Smooth muscle cell (in vitro differentiated cells): ENCODE results near the gene SH3BP4. TPM values are rescaled to one million over a fixed set of nuclear protein-coding genes. Genes with fewer than 3 reads are reported as not detected.

Experiments
- DNase-seq: peaks from one replicate; lab custom pipeline; 2025; ENCODE audit not compliant: unreplicated experiment; lab: John Stamatoyannopoulos, UW
- H2AFZ ChIP-seq: fragments of 200-600 bp; sonication (generic); 2 replicates; pipeline ENCODE4 v1.6.0; 2016; ENCODE audit warnings: antibody characterized with exemption, low read depth, mild to moderate bottlenecking
- H3F3A ChIP-seq: fragments of 200-600 bp; sonication (generic); 2 replicates; pipeline ENCODE4 v1.6.0; 2017; ENCODE audit warnings: antibody characterized with exemption, low read depth
- H3K27ac ChIP-seq: fragments of 200-600 bp; sonication (generic); 2 replicates; pipeline ENCODE4 v1.5.1; 2016; ENCODE audit warnings: low read depth, mild to moderate bottlenecking
- H3K27me3 ChIP-seq: fragments of 200-600 bp; sonication (generic); 2 replicates; pipeline ENCODE4 v1.6.1; 2016; ENCODE audit warnings: low read depth, mild to moderate bottlenecking
- H3K36me3 ChIP-seq: fragments of 200-600 bp; sonication (generic); 2 replicates; pipeline ENCODE4 v1.5.1; 2016; ENCODE audit warnings: low read depth
- H3K4me1 ChIP-seq: fragments of 200-600 bp; sonication (generic); 2 replicates; pipeline ENCODE4 v1.5.1; 2016; ENCODE audit warnings: low read depth
- H3K4me2 ChIP-seq: fragments of 200-600 bp; sonication (generic); 2 replicates; pipeline ENCODE4 v1.6.0; 2016; ENCODE audit warnings: mild to moderate bottlenecking
- H3K4me3 ChIP-seq: fragments of 200-600 bp; sonication (generic); 2 replicates; pipeline ENCODE4 v1.5.1; 2016; ENCODE audit warnings: mild to moderate bottlenecking
- H3K79me2 ChIP-seq: fragments of 200-600 bp; sonication (generic); 2 replicates; pipeline ENCODE4 v1.6.0; 2016; ENCODE audit warnings: low read depth, mild to moderate bottlenecking
- H3K9ac ChIP-seq: fragments of 200-600 bp; sonication (generic); 2 replicates; pipeline ENCODE4 v1.6.0; 2016; ENCODE audit warnings: low read depth
- H3K9me3 ChIP-seq: fragments of 200-600 bp; sonication (generic); replicated peaks from 2 replicates; pipeline ENCODE4 v1.5.1; 2016; ENCODE audit warnings: low read depth
- H4K20me1 ChIP-seq: fragments of 200-600 bp; sonication (generic); 2 replicates; pipeline ENCODE4 v1.6.0; 2016; ENCODE audit warnings: low read depth
- CTCF ChIP-seq: fragments of 200-600 bp; sonication (generic); IDR thresholded peaks from 2 replicates; pipeline ENCODE4 v1.5.1; 2017; ENCODE audit warnings: borderline replicate concordance, mild to moderate bottlenecking, antibody characterized with exemption; ENCODE audit not compliant: insufficient read depth, poor library complexity, severe bottlenecking
- WGBS: methylation state at CpG from one replicate; pipeline ENCODE4 v1.1.7; 2016; ENCODE audit warnings: low lambda C conversion rate; 5-methylcytosine and 5-hydroxymethylcytosine counted together
- polyA plus RNA-seq: library from polyadenylated mRNA; unstranded; fragments of >200 nt; fragmentation: Nextera tagmentation; extraction: Ambion mirVana; gene quantifications from 2 replicates; pipeline ENCODE4 v1.2.1, GENCODE V29; 2016
- total RNA-seq: library from RNA; depleted of rRNA; stranded (reverse); fragments of >200 nt; gene quantifications from 2 replicates; pipeline ENCODE4 v1.2.3, GENCODE V29; 2014

SH3BP4 gene
- total and polyA plus RNA-seq, 2 experiments from 2014 or later = 38.9 to 47.7 TPM

- DNase-seq = no peak
- Histone ChIP-seq H3K36me3 (no peaks in the 10 kb centered on the region), H2AFZ (no peak overlapping the region), H3F3A (no peaks in the 10 kb centered on the region), H3K4me3 (no peak overlapping the region), H3K4me2 (no peak overlapping the region), H3K4me1 (no peaks in the 10 kb centered on the region), H3K27me3 (no peaks in the 10 kb centered on the region), H3K27ac (no peak overlapping the region), H4K20me1 (peaks cover 94% of the 10 kb centered on the region), H3K79me2 (peaks cover 18% of the 10 kb centered on the region), H3K9me3 (no peaks in the 10 kb centered on the region), H3K9ac (no peak overlapping the region)
- no peak for TF ChIP-seq CTCF
- WGBS = 97% methylated on average over 32 of the region's 32 CpGs
These were observed 92.9 kb downstream of the SH3BP4 start for GRCh38 chr2:235044501-235045271.

- Histone ChIP-seq H3K9ac (no peak overlapping the region), H3K27ac (no peak overlapping the region), H4K20me1 (peaks cover 93% of the 10 kb centered on the region), H3K4me2 (no peak overlapping the region), H3K27me3 (no peaks in the 10 kb centered on the region), H2AFZ (no peak overlapping the region), H3K9me3 (no peaks in the 10 kb centered on the region), H3K4me1 (peaks cover 3% of the 10 kb centered on the region), H3K4me3 (no peak overlapping the region), H3K36me3 (no peaks in the 10 kb centered on the region), H3F3A (no peaks in the 10 kb centered on the region), H3K79me2 (peaks cover 18% of the 10 kb centered on the region)
- 85% methylated on average over 15 of the region's 15 CpGs for WGBS
- no peak for TF ChIP-seq CTCF
- DNase-seq = no peak
These were observed 93.6 kb downstream of the SH3BP4 start for GRCh38 chr2:235045336-235045972.

DNA sequence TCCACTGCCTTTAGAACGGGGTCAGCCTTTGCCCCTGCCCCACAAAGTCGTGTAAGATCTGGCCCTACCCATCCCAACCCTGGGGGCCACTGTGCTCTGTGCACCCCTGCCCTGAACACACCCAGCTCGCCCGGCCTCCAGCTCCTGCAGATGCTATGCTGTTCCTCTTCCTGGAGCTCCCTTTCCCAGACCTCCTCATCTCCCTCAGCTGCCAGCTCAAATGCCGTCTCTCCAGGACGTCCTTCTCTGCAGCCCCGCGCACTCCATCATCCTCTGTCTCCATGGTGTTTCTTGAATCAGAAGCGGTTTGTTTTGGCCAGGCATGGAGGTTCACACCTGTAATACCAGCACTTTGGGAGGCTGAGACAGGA lies 94.1 kb downstream of the SH3BP4 start:
- H3K79me2 ChIP-seq = peaks cover 18% of the 10 kb centered on the region
- no peak for TF ChIP-seq CTCF
- H3K4me1 ChIP-seq = peaks cover 7% of the 10 kb centered on the region
- no peak overlapping the region for H3K4me2 ChIP-seq
- 90% methylated on average over 9 of the region's 9 CpGs for WGBS
- H2AFZ ChIP-seq = no peak overlapping the region
- no peak for DNase-seq
- H4K20me1 ChIP-seq = peaks cover 93% of the 10 kb centered on the region
- no peak overlapping the region for H3K9ac ChIP-seq
- H3K36me3 ChIP-seq = no peaks in the 10 kb centered on the region
- no peaks in the 10 kb centered on the region for H3K27me3 ChIP-seq
- no peaks in the 10 kb centered on the region for H3K9me3 ChIP-seq
- no peak overlapping the region for H3K27ac ChIP-seq
- H3K4me3 ChIP-seq = no peak overlapping the region
- H3F3A ChIP-seq = no peaks in the 10 kb centered on the region
